ENCODE measurements around the gene CIBAR2. TPM values are rescaled to one million over a fixed set of nuclear protein-coding genes. Genes with fewer than 3 reads are reported as not detected.

Gene CIBAR2
- total and polyA plus RNA-seq, 7 donors: not detected

DNA sequence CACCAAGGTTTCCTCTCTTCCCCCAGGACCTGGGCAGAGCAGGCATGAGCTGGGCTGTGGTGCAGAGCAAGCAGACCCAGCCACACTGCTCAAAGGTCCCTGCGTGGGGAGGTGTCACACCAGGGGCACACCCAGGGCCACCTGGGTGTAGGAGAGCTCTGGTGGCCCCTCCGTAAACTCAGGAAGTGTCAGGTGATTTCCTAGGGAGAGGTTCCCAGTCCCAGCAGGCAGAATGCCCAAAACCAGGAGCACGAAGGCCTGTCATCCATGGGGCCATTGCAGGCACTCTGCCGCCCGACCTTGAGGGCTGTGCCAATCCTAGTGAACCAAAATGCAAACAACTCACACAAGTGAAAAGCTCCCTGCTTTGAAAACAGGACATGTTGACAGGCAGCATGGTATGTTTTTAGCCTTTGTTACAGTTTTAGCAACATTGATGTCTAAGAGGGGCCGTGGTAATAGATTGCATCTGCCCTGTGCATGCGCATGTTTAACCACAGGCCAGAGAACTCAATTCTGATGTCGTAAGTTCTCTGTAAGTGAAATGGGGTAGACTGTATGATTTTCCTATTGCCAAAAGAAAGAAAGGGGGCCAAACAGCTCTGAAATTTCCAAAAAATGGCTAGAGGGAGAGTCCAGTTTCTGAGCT, 21.3 kb downstream of the CIBAR2 start:
- intact Hi-C loops (cut with DNase I): no loop called here
- DNase-seq: no peak
- Histone ChIP-seq H3K4me3 (no peak overlapping the region), H3K4me1 (peaks cover 0 to 33% (median 25%) of the 10 kb centered on the region in 4 donors), H3K36me3 (peaks cover 0 to 23% (median 6%) of the 10 kb centered on the region in 4 donors), H3K27me3 (no peaks in the 10 kb centered on the region), H3K9me3 (no peaks in the 10 kb centered on the region), H3K27ac (peak overlapping the region in 2 of 4 donors; percentile 28 to 42)
- TF ChIP-seq, protein P1, sequence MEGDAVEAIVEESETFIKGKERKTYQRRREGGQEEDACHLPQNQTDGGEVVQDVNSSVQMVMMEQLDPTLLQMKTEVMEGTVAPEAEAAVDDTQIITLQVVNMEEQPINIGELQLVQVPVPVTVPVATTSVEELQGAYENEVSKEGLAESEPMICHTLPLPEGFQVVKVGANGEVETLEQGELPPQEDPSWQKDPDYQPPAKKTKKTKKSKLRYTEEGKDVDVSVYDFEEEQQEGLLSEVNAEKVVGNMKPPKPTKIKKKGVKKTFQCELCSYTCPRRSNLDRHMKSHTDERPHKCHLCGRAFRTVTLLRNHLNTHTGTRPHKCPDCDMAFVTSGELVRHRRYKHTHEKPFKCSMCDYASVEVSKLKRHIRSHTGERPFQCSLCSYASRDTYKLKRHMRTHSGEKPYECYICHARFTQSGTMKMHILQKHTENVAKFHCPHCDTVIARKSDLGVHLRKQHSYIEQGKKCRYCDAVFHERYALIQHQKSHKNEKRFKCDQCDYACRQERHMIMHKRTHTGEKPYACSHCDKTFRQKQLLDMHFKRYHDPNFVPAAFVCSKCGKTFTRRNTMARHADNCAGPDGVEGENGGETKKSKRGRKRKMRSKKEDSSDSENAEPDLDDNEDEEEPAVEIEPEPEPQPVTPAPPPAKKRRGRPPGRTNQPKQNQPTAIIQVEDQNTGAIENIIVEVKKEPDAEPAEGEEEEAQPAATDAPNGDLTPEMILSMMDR (IDR thresholded peaks at IDR 0.05): no peak
- peak in 1 of 4 donors; percentile 2 for TF ChIP-seq POLR2AphosphoS5 (IDR thresholded peaks at IDR 0.05)
- no peak for TF ChIP-seq POLR2A (IDR thresholded peaks at IDR 0.05)
- TF ChIP-seq EP300 (IDR thresholded peaks at IDR 0.05): no peak
- 42 to 63% methylated on average over 8 of the region's 8 CpGs for WGBS, 2 donors

DNA sequence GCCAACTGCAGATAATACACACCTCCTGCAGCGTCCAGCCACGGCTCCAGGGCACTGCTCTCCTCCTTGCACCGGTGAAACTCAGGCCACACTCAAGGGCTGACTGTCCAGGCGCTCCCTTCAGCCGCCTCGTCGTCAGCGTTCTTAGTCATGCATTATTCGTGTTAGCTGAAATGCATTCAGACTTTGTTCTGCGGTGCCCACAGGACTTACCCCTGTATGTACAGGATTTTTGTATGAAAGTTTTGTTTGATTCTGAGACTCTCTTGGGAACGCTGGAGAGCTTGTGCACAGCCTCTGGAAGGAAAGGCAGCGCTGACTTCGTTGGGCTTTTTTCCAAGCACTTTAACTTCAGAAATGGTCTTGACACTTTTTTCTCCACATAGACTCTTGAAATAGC, 22.1 kb downstream of the CIBAR2 start:
- Histone ChIP-seq H3K9me3 (no peaks in the 10 kb centered on the region), H3K27me3 (no peaks in the 10 kb centered on the region), H3K36me3 (peaks cover 0 to 24% (median 6%) of the 10 kb centered on the region in 4 donors), H3K27ac (peak overlapping the region in 2 of 4 donors; percentile 20 to 42), H3K4me3 (no peak overlapping the region), H3K4me1 (peaks cover 0 to 33% (median 25%) of the 10 kb centered on the region in 4 donors)
- no peak for DNase-seq
- 81 to 91% methylated on average over 13 of the region's 13 CpGs for WGBS, 2 donors
- no peak for TF ChIP-seq POLR2AphosphoS5 (IDR thresholded peaks at IDR 0.05)
- TF ChIP-seq, protein P1 (IDR thresholded peaks at IDR 0.05): no peak
- no peak for TF ChIP-seq POLR2A (IDR thresholded peaks at IDR 0.05)
- intact Hi-C loops (cut with DNase I): no loop called here

DNA sequence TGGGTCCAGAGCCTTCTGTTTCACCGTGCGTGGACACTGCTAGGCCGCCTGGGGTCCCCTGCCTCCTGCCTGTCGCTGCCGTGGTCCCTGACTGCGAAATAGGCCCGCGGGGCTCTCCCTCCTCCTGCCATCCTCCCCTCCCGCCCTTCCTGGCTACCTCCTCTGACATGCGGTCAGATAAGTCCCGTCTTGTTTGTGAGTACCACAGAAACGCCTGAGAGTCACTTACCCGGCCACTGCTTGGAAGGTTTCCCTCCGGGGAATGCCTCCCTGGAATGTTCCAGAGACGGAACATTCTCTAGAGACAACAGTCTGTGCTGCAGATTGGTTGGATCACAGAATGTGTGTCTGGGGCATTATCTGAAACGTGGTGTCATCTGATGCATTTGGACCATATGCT, 22.7 kb downstream of the CIBAR2 start:
- intact Hi-C loops (cut with DNase I): no loop called here
- Histone ChIP-seq H3K27me3 (no peaks in the 10 kb centered on the region), H3K9me3 (no peaks in the 10 kb centered on the region), H3K4me1 (peaks cover 0 to 33% (median 25%) of the 10 kb centered on the region in 4 donors), H3K36me3 (peaks cover 0 to 30% (median 6%) of the 10 kb centered on the region in 4 donors), H3K27ac (peak overlapping the region in 3 of 4 donors; percentile 6 to 42 (median 12)), H3K4me3 (no peak overlapping the region)
- 89 to 91% methylated on average over 16 of the region's 16 CpGs for WGBS, 2 donors
- no peak for DNase-seq
- TF ChIP-seq, protein P1 (IDR thresholded peaks at IDR 0.05): no peak
- TF ChIP-seq POLR2AphosphoS5 (IDR thresholded peaks at IDR 0.05) (no peak), EP300 (IDR thresholded peaks at IDR 0.05) (no peak), POLR2A (IDR thresholded peaks at IDR 0.05) (no peak)

DNA sequence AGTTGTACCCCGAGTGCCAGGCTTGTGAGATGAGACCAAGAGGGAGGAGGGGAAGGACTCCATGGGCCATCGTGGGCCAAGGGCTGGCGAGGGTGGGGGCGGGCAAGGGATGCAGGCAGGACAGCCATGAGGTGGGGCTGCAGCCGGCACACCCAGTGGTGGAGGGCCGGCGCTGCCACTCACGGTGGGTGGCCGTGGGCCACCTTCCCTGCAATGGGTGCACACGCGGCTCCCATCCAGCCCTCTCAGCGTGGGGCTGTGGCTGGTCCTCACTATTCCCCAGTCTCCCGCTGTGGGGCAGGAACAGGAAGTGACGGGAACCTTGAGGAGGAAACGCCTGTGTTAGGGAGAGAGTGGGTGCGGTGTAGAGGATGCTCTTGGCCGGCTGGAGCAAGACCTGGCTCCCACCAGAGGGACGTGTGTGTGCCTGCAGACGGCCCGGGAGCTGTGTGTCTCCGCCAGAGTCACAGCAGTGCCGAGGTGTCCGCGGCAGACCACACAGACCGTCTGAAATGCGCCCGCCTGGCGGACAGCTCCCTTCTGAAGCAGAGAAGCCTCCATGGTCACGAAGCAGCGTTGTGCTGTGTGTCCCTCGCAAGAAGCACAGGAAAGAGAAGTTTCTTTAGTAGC, 23.6 kb downstream of the CIBAR2 start:
- Histone ChIP-seq H3K27ac (peak overlapping the region in 1 of 4 donors; percentile 12), H3K4me1 (peaks cover 0 to 33% (median 25%) of the 10 kb centered on the region in 4 donors), H3K4me3 (no peak overlapping the region), H3K27me3 (no peaks in the 10 kb centered on the region), H3K36me3 (peaks cover 0 to 30% (median 6%) of the 10 kb centered on the region in 4 donors), H3K9me3 (no peaks in the 10 kb centered on the region)
- DNase-seq: no peak
- 85 to 92% methylated on average over 31 of the region's 31 CpGs for WGBS, 2 donors
- TF ChIP-seq POLR2A (IDR thresholded peaks at IDR 0.05): no peak
- no peak for TF ChIP-seq POLR2AphosphoS5 (IDR thresholded peaks at IDR 0.05)
- TF ChIP-seq, protein P1 (IDR thresholded peaks at IDR 0.05): no peak
- TF ChIP-seq EP300 (IDR thresholded peaks at IDR 0.05): no peak
- intact Hi-C loops (cut with DNase I): no loop called here

Measured in sigmoid colon (tissue), 7 donors.